Psoas muscle (tissue), 8 donors: ENCODE data around the gene FAM234A. TPM values are rescaled to one million over a fixed set of nuclear protein-coding genes. Genes with fewer than 3 reads are reported as not detected.

ENCODE experiments used
- ATAC-seq, 4 donors: fragments of 200-7000 bp; cut with Tn5 transposase; one replicate each; pipeline ENCODE4 v1.9.1; 2020; ENCODE audit warnings: moderate library complexity in 3 of 4, mild to moderate bottlenecking in 2 of 4
- DNase-seq, 2 donors: peaks; one replicate each; pipeline ENCODE4 v3.0.0-alpha.2; 2020
- H3K27ac ChIP-seq: fragments of 200-600 bp; one replicate; pipeline ENCODE4 v1.8.0; 2022
- H3K27me3 ChIP-seq, 3 donors: fragments of 200-600 bp in 1 of 3; one replicate each; pipeline versions ENCODE4 v1.6.1 to v1.8.0; 2013 to 2022; ENCODE audit warnings: low read length in 2 of 3, mild to moderate bottlenecking in 2 of 3, moderate library complexity in 1 of 3; ENCODE audit not compliant: insufficient read depth in 3 of 3
- H3K36me3 ChIP-seq, 2 donors: fragments of 200-600 bp in 1 of 2; one replicate each; pipeline versions ENCODE4 v1.6.1 to v1.8.0; 2013 to 2022; ENCODE audit warnings: low read depth in 1 of 2, mild to moderate bottlenecking in 1 of 2, moderate library complexity in 1 of 2; ENCODE audit not compliant: insufficient read depth in 1 of 2
- H3K4me1 ChIP-seq: fragments of 200-600 bp; one replicate; pipeline ENCODE4 v1.8.0; 2022
- H3K4me3 ChIP-seq: fragments of 200-600 bp; one replicate; pipeline ENCODE4 v1.8.0; 2022; ENCODE audit warnings: mild to moderate bottlenecking
- H3K9me3 ChIP-seq: fragments of 200-600 bp; one replicate; pipeline ENCODE4 v1.8.0; 2022
- WGBS, 3 donors: extraction: QIAGEN DNeasy Blood & Tissue Kit; methylation state at CpG; one replicate each; pipeline versions ENCODE4 v1.1.6 to v1.1.7; 2013; 5-methylcytosine and 5-hydroxymethylcytosine counted together
- intact Hi-C, 2 donors: fragments of 100-400 bp; cut with DNase I; formaldehyde crosslinking; loops; one replicate each; pipeline versions ENCODE4 v1.11.0 to v1.14.2; 2022
- polyA plus RNA-seq, 3 donors: library from polyadenylated mRNA; stranded (reverse); fragments of 200-250 nt; gene quantifications; one replicate each; pipeline ENCODE4 v1.2.3, GENCODE V29; 2013
- total RNA-seq, 4 donors: library from RNA; stranded (reverse); fragmentation: NEBNext Ultra II Directional in 2 of 4; extraction: Animal tissue kit (Norgen Biotek cat#: 25700) in 2 of 4; gene quantifications; one replicate each; pipeline versions ENCODE4 v1.2.1 to v1.2.4, GENCODE V29; 2021 to 2023
- TF ChIP-seq, protein P1 (sequence below): fragments of 200-600 bp; IDR thresholded peaks from one replicate; pipeline ENCODE4 v1.8.0; 2022; ENCODE audit warnings: antibody characterized with exemption
- donor health status: healthy with polysubstance abuse.
- donor health status: DM: no; HTN: no; CAD: no; lungs with moderate emphysema.
- donor health status: Bipolar disorder and iron deficiency.
- donor health status: healthy.
- donor health status: DM: yes; HTN: yes; CAD: no.
- donor health status: DM: no; HTN: no; CAD: no.
- donor health status: DM: no; HTN: no; CAD: no.
- donor health status: DM: yes; HTN: yes; CAD: no.

FAM234A gene
- total and polyA plus RNA-seq, 7 donors = 54.2 to 198 (median 117) TPM

DNA sequence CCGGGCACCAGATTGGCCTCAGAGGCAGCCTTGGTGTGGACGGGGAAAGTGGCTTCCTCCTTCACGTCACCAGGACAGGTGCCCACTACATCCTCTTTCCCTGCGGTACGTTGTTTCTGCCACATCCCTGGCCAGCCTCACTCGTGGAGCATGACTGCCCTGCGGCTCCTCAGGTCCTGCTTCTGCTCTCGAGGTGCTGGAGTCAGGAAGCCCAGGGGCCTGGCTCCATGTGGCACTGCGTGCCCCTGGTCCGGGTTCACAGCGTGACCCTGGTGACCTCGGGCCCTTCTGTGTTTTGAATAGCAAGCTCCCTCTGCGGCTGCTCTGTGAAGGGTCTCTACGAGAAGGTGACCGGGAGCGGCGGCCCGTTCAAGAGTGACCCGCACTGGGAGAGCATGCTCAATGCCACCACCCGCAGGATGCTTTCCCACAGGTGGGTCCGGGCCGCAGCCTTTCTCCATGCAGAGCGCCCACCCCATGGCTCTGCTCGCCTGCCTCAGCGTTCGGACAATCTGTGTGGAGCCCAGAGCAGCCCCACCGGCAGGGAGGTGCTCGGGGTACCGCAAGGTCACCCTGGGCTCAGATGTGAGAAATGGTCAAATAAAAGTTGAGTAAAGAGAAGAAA is 27.6 kb downstream of the FAM234A start:
- intact Hi-C loops = no loop called here
- no peak for DNase-seq

DNA sequence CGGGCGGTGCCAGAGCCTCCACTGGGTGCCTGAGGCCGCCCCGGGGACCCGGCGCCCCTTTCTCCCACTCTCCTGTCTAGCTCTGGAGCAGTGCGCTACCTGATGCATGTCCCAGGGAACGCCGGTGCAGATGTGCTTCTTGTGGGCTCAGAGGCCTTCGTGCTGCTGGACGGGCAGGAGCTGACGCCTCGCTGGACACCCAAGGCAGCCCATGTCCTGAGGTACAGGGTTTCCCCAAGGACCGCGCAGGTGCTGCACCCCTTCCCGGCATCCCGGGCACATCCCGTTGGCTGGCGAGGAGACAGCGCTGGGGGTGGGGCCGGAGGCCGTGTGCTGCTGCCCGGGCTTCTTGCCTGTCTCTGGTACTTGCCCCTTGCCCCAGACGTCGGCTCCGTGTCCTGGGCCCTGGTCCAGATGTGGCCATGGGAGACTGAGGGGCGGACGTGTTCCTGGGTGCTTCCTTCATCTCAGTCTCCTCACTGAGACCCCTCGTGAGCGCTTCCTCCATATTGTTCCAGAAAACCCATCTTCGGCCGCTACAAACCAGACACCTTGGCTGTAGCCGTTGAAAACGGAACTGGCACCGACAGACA is 28.7 kb downstream of the FAM234A start:
- TF ChIP-seq, protein P1, sequence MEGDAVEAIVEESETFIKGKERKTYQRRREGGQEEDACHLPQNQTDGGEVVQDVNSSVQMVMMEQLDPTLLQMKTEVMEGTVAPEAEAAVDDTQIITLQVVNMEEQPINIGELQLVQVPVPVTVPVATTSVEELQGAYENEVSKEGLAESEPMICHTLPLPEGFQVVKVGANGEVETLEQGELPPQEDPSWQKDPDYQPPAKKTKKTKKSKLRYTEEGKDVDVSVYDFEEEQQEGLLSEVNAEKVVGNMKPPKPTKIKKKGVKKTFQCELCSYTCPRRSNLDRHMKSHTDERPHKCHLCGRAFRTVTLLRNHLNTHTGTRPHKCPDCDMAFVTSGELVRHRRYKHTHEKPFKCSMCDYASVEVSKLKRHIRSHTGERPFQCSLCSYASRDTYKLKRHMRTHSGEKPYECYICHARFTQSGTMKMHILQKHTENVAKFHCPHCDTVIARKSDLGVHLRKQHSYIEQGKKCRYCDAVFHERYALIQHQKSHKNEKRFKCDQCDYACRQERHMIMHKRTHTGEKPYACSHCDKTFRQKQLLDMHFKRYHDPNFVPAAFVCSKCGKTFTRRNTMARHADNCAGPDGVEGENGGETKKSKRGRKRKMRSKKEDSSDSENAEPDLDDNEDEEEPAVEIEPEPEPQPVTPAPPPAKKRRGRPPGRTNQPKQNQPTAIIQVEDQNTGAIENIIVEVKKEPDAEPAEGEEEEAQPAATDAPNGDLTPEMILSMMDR = no peak
- intact Hi-C loops = no loop called here
- peaks cover 7 to 76% of the 10 kb centered on the region in 2 donors for H3K36me3 ChIP-seq
- H3K27me3 ChIP-seq = no peaks in the 10 kb centered on the region
- H3K4me3 ChIP-seq = no peak overlapping the region
- no peak overlapping the region for H3K27ac ChIP-seq
- H3K9me3 ChIP-seq = no peaks in the 10 kb centered on the region
- WGBS, 3 donors = 92 to 95% (median 92%) methylated on average over 35 of the region's 35 CpGs
- ATAC-seq = no peak
- H3K4me1 ChIP-seq = no peaks in the 10 kb centered on the region
- no peak for DNase-seq

More for the DNA sequence above, 27.6 kb downstream of the FAM234A start:
- Histone ChIP-seq H3K4me1 (no peaks in the 10 kb centered on the region), H3K4me3 (no peak overlapping the region), H3K9me3 (no peaks in the 10 kb centered on the region), H3K27ac (no peak overlapping the region), H3K36me3 (peaks cover 7 to 84% of the 10 kb centered on the region in 2 donors), H3K27me3 (no peaks in the 10 kb centered on the region)
- WGBS, 3 donors = 92 to 93% (median 93%) methylated on average over 29 of the region's 29 CpGs
- no peak for ATAC-seq
- TF ChIP-seq, protein P1 = no peak

DNA sequence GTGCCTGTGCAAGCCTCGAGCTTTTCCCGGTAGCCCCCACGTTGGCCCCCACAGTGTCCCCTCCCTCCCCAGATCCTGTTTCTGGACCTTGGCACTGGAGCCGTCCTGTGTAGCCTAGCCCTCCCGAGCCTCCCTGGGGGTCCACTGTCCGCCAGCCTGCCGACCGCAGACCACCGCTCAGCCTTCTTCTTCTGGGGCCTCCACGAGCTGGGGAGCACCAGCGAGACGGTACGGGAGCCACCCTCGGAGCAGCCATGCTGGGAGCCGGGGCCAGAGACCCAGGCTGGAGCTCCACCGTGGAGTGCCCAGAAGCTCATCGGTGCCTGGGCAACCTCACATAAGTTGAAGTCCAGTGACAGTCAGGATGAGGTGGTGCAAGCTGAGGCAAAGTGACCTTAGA is 29.3 kb downstream of the FAM234A start:
- Histone ChIP-seq H3K4me1 (no peaks in the 10 kb centered on the region), H3K27ac (no peak overlapping the region), H3K4me3 (no peak overlapping the region), H3K36me3 (peaks cover 7 to 71% of the 10 kb centered on the region in 2 donors), H3K27me3 (no peaks in the 10 kb centered on the region), H3K9me3 (no peaks in the 10 kb centered on the region)
- TF ChIP-seq, protein P1 = no peak
- intact Hi-C loops = no loop called here
- 84 to 88% (median 88%) methylated on average over 16 to 17 of the region's 17 CpGs for WGBS, 3 donors
- DNase-seq = no peak
- no peak for ATAC-seq

DNA sequence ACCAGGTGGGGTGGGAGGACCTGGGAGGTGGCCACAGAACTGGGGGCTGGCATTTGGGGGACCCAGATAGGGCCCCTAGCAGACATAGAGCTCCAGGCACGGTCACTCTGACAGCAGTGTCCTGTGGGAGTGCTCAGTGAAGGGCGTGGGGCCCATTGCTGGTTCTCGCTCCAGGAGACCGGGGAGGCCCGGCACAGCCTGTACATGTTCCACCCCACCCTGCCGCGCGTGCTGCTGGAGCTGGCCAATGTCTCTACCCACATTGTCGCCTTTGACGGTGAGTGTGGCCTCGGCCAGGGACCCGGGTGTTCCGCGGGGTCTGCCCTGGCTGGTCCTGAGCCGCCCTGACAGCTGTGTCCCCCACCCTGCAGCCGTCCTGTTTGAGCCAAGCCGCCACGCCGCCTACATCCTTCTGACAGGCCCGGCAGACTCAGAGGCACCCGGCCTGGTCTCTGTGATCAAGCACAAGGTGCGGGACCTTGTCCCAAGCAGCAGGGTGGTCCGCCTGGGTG is 29.9 kb downstream of the FAM234A start:
- Histone ChIP-seq H3K36me3 (peaks cover 7 to 66% of the 10 kb centered on the region in 2 donors), H3K27ac (no peak overlapping the region), H3K27me3 (no peaks in the 10 kb centered on the region), H3K9me3 (no peaks in the 10 kb centered on the region), H3K4me3 (no peak overlapping the region), H3K4me1 (no peaks in the 10 kb centered on the region)
- intact Hi-C loops = no loop called here
- TF ChIP-seq, protein P1 = no peak
- ATAC-seq (no peak), DNase-seq (no peak)
- WGBS, 3 donors = 79 to 83% (median 82%) methylated on average over 22 to 23 of the region's 23 CpGs
